HepG2 (cell line): ENCODE data around the gene RPS25. TPM values are rescaled to one million over a fixed set of nuclear protein-coding genes. Genes with fewer than 3 reads are reported as not detected.

Experiments used
- ATAC-seq: fragments of 200-7000 bp; cut with Tn5 transposase; 3 replicates; pipeline ENCODE4 v1.9.1; 2020; ENCODE audit warnings: mild to moderate bottlenecking, moderate library complexity
- BruUV-seq: library from RNA; stranded (reverse); fragments of 400-500 nt; replicated peaks from 2 replicates; lab custom pipeline; 2021; lab: Mats Ljungman, UMichigan
- CTCF ChIA-PET: fragments of 300-600 bp; formaldehyde crosslinking; extraction: SDS; loops from one replicate; lab custom pipeline; 2021; ENCODE audit warnings: low total read pairs, inconsistent platforms, low intra/inter-chr PET ratio; lab: Yijun Ruan, JAX
- POLR2A ChIA-PET: fragments of 350-600 bp; sonication (Branson Sonifier 250); formaldehyde crosslinking; loops from one replicate; lab custom pipeline; 2020; ENCODE audit warnings: antibody characterized with exemption, inconsistent platforms; lab: Yijun Ruan, JAX
- DNase-seq: peaks from one replicate; pipeline ENCODE4 v3.0.0-alpha.2; 2015; ENCODE audit warnings: low spot score
- FAIRE-seq: peaks from 3 replicates; lab custom pipeline; 2011; peaks lifted over from hg19 to GRCh38; lab: Jason Lieb, UNC
- H2AFZ ChIP-seq: one replicate; pipeline ENCODE4 v1.6.1; 2011; ENCODE audit warnings: low read length, inconsistent platforms
- H3K27ac ChIP-seq: fragments of 300-600 bp; 3 replicates; pipeline ENCODE4 v1.8.0; 2011; ENCODE audit warnings: mixed run types, mild to moderate bottlenecking, mixed read lengths, low read length, inconsistent platforms; ENCODE audit not compliant: insufficient read depth; ENCODE audit errors: extremely low read length
- H3K27me3 ChIP-seq, 2 experiments: fragments of 200-600 bp in 1 of 2; 2 replicates in 1 of 2; 3 replicates in 1 of 2; pipeline versions ENCODE4 v1.6.0 to v1.8.0; 2011; ENCODE audit warnings: low read length in 2 of 2, mild to moderate bottlenecking in 2 of 2, moderate library complexity in 2 of 2, inconsistent platforms in 1 of 2; ENCODE audit not compliant: insufficient read depth in 2 of 2, control insufficient read depth in 1 of 2
- H3K36me3 ChIP-seq, 2 experiments: fragments of 200-600 bp in 1 of 2; replicated peaks in 1 of 2; 2 replicates in 1 of 2; 3 replicates in 1 of 2; pipeline versions ENCODE4 v1.5.1 to v1.8.0; 2011; ENCODE audit warnings: low read length in 2 of 2, inconsistent platforms in 1 of 2; ENCODE audit not compliant: insufficient read depth in 2 of 2, control insufficient read depth in 1 of 2
- H3K4me1 ChIP-seq: 2 replicates; pipeline ENCODE4 v1.5.1; 2012; ENCODE audit warnings: low read length, inconsistent platforms; ENCODE audit not compliant: insufficient read depth
- H3K4me2 ChIP-seq: 2 replicates; pipeline ENCODE4 v1.6.0; 2011; ENCODE audit warnings: low read depth, low read length, inconsistent platforms
- H3K4me3 ChIP-seq, 3 experiments: fragments of 200-600 bp in 1 of 3; sonication (generic), shearing (Covaris generic) in 1 of 3; replicated peaks in 1 of 3; 2 replicates each; pipeline ENCODE4 v1.5.1; 2011 to 2016; ENCODE audit warnings: low read length in 3 of 3, inconsistent platforms in 2 of 3, low read depth in 2 of 3, mild to moderate bottlenecking in 2 of 3, control low read depth in 1 of 3, mixed read lengths in 1 of 3; ENCODE audit not compliant: insufficient read depth in 1 of 3
- H3K79me2 ChIP-seq: one replicate; pipeline ENCODE4 v1.6.1; 2011; ENCODE audit warnings: low read length, inconsistent platforms; ENCODE audit not compliant: insufficient read depth
- H3K9ac ChIP-seq: 2 replicates; pipeline ENCODE4 v1.6.0; 2011; ENCODE audit warnings: mild to moderate bottlenecking, low read depth, low read length, inconsistent platforms; ENCODE audit not compliant: insufficient read depth
- H3K9me3 ChIP-seq: 2 replicates; pipeline ENCODE4 v1.5.1; 2012; ENCODE audit warnings: mild to moderate bottlenecking, low read length
- H4K20me1 ChIP-seq: 2 replicates; pipeline ENCODE4 v1.6.0; 2011; ENCODE audit warnings: inconsistent platforms, mild to moderate bottlenecking, low read length, moderate library complexity; ENCODE audit not compliant: insufficient read depth
- BORCS8-MEF2B ChIP-seq: sonication (generic); formaldehyde crosslinking; IDR thresholded peaks from 2 replicates; pipeline ENCODE4 v1.8.0; 2022; ENCODE audit warnings: mild to moderate bottlenecking, missing genetic modification reagents
- GZF1 ChIP-seq: sonication (generic); formaldehyde crosslinking; IDR thresholded peaks from 2 replicates; pipeline ENCODE4 v1.5.1; 2020; ENCODE audit warnings: mild to moderate bottlenecking, missing genetic modification reagents
- MIER2 ChIP-seq: IDR thresholded peaks from 2 replicates; pipeline ENCODE4 v1.6.1; 2016; ENCODE audit warnings: missing biosample characterization, missing genetic modification reagents
- NCOA1 ChIP-seq: sonication (generic); formaldehyde crosslinking; IDR thresholded peaks from 2 replicates; pipeline ENCODE4 v1.9.0; 2021; ENCODE audit warnings: missing genetic modification reagents
- ZNF230 ChIP-seq: sonication (generic); formaldehyde crosslinking; IDR thresholded peaks from 2 replicates; pipeline ENCODE4 v1.4.0; 2020; ENCODE audit warnings: mild to moderate bottlenecking, missing genetic modification reagents
- ZNF879 ChIP-seq: sonication (generic); formaldehyde crosslinking; IDR thresholded peaks from 2 replicates; pipeline ENCODE4 v1.8.1; 2023; ENCODE audit warnings: missing genetic modification reagents
- WGBS: methylation state at CpG from one replicate; pipeline ENCODE4 v1.1.6; 2017; ENCODE audit warnings: low lambda C conversion rate; 5-methylcytosine and 5-hydroxymethylcytosine counted together
- in situ Hi-C: cut with HindIII; loops from 2 replicates; pipeline ENCODE4 v1.10.0; 2017; ENCODE audit warnings: low pct_unique_long_range_greater_than_20kb; ENCODE audit not compliant: extremely low pct_ligation_motif_present
- intact Hi-C: fragments of 100-400 bp; cut with micrococcal nuclease; formaldehyde crosslinking; loops from one replicate; pipeline ENCODE4 v1.10.0; 2022; ENCODE audit not compliant: unreplicated experiment
- polyA plus RNA-seq, 8 experiments: library from polyadenylated mRNA; depleted of rRNA in 3 of 8; stranded (reverse) in 7 of 8; unstranded in 1 of 8; fragments of >200 nt; fragmentation: Illumina TruSeq in 4 of 8; extraction: Trizol in 4 of 8; gene quantifications; 2 replicates each; pipeline versions ENCODE4 v1.2.1 to v1.2.3, GENCODE V29; 2011 to 2016; ENCODE audit warnings: low read depth in 4 of 8, missing spikeins in 1 of 8, mixed read lengths in 1 of 8; ENCODE audit not compliant: insufficient read depth in 1 of 8
- total RNA-seq, 5 experiments: library from RNA; depleted of rRNA; stranded (reverse); fragments of >200 nt; fragmentation: Illumina TruSeq; extraction: Trizol; gene quantifications; 2 replicates each; pipeline ENCODE4 v1.2.3, GENCODE V29; 2016; ENCODE audit warnings: low read depth in 1 of 5
- TF ChIP-seq, protein P1 (sequence below): sonication (generic); formaldehyde crosslinking; IDR thresholded peaks from 2 replicates; pipeline ENCODE4 v1.4.0; 2020; ENCODE audit warnings: missing genetic modification reagents

RPS25 gene
- total and polyA plus RNA-seq, 2 of the 13 experiments (the other 11 are each of a cell fraction or from before 2014, with no cell fraction given), result 839 to 1,415 TPM

DNA sequence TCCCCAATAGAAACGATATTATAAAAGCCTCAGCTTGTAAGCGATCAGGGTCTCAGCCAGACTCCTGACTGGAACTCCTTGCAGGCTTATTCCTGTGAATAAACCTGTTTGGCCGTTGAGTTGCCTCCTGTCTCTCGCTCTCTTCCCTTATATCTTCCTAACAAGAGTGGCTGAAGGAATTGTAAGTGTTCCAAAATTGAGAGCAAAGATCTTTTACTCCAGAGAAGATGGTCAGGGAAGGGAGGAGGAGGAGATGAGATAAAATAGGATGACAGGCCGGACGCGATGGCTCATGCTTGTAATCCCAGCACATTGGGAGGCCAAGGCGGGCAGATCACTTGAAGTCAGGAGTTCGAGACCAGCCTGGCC, 13.8 kb upstream of the RPS25 start:
- in situ Hi-C loops, result no loop called here
- 45% methylated on average over 9 of the region's 9 CpGs for WGBS

More for the DNA sequence above, 13.8 kb upstream of the RPS25 start:
- ATAC-seq (no peak), FAIRE-seq (no peak), DNase-seq (no peak)
- Histone ChIP-seq H2AFZ (peak overlapping the region; percentile 80), H3K4me1 (peaks cover 53% of the 10 kb centered on the region), H3K79me2 (peaks cover 33% of the 10 kb centered on the region), H3K4me2 (peak overlapping the region; percentile 47), H3K4me3 (no peak overlapping the region), H3K9me3 (no peaks in the 10 kb centered on the region), H3K27ac (peak overlapping the region; percentile 4), H4K20me1 (no peaks in the 10 kb centered on the region), H3K36me3 (peaks cover 0 to 1% of the 10 kb centered on the region in 2 experiments; a peak in 1 of 5 replicates), H3K9ac (peak overlapping the region; percentile 22; the same call in 1 of the 2 replicates), H3K27me3 (no peaks in the 10 kb centered on the region; a peak in 1 of 5 replicates)
- BruUV-seq, result no TSS peak
- ChIA-PET CTCF (no interaction called here), POLR2A (interaction anchor here (0.9 to 1.7 kb wide), 6 partner anchors 17 to 287 kb away, joined by 3 to 6 read pairs (median 4); partner anchors contain the start of genes HMBS and HYOU1)
- intact Hi-C loops, result loop anchor here (2.0 kb wide), 2 partner anchors 33 to 63 kb away; partner anchors contain the start of gene CENATAC
- TF ChIP-seq, protein P1, sequence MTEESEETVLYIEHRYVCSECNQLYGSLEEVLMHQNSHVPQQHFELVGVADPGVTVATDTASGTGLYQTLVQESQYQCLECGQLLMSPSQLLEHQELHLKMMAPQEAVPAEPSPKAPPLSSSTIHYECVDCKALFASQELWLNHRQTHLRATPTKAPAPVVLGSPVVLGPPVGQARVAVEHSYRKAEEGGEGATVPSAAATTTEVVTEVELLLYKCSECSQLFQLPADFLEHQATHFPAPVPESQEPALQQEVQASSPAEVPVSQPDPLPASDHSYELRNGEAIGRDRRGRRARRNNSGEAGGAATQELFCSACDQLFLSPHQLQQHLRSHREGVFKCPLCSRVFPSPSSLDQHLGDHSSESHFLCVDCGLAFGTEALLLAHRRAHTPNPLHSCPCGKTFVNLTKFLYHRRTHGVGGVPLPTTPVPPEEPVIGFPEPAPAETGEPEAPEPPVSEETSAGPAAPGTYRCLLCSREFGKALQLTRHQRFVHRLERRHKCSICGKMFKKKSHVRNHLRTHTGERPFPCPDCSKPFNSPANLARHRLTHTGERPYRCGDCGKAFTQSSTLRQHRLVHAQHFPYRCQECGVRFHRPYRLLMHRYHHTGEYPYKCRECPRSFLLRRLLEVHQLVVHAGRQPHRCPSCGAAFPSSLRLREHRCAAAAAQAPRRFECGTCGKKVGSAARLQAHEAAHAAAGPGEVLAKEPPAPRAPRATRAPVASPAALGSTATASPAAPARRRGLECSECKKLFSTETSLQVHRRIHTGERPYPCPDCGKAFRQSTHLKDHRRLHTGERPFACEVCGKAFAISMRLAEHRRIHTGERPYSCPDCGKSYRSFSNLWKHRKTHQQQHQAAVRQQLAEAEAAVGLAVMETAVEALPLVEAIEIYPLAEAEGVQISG (CRISPR knock-in tag), result no peak
- no peak for TF ChIP-seq GZF1
- TF ChIP-seq ZNF230 (CRISPR knock-in tag), result no peak
- no peak for TF ChIP-seq ZNF879 (CRISPR knock-in tag)
- TF ChIP-seq NCOA1 (CRISPR knock-in tag), result no peak
- TF ChIP-seq BORCS8-MEF2B (CRISPR knock-in tag), result no peak
- TF ChIP-seq MIER2 (CRISPR knock-in tag), result no peak
